Eye (tissue), 1 donor: ENCODE data around the gene AFF3.
"Not testable (repeated sequence)": the region's sequence is repeated elsewhere in the genome, so short reads cannot be mapped to it uniquely, and the experiment has no call there.

Experiments used
- DNase-seq: peaks from one replicate; pipeline ENCODE4 v3.0.0-alpha.2; 2015

AFF3 gene

DNA sequence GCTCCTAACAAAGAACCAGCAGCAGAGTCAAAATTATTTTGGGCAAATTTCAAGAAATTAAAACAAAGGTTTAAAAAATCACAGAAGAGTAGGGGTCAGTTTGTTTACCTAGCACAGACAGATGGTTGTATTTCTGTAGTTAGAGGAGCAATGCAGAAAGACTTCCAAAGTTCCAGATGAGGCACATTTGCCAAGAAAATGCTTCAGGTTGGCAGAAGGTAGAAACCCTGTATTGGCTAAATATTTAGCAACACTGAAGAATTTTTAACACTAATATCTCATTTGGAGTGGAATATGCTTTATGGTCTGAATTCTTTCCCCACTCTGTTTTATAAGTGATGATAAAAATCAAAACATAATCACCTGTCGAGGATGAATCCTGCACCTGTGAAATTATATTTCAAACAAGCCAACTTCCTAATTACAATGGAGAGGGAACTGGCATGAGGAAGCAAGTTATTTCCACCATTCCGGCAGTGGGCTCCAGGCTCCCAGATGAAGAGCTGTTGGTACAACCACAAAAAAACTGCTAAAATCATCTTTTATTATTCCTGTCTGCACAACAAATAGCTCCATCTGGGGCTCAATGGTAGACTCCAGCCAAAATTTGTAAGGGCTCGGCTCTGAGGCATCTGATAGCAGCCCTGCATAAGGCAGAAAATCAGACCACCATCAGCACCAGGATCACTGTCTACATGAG lies 366.0 kb downstream of the AFF3 start:
- DNase-seq: no peak

GRCh38 chr2:99775585-99775984 lies 366.8 kb downstream of the AFF3 start:
- no peak for DNase-seq

- not testable (repeated sequence) for DNase-seq
Measured at GRCh38 chr2:99773642-99774041, 368.7 kb downstream of the AFF3 start.

GRCh38 chr2:99772591-99773331 lies 369.6 kb downstream of the AFF3 start:
- no peak for DNase-seq

DNA sequence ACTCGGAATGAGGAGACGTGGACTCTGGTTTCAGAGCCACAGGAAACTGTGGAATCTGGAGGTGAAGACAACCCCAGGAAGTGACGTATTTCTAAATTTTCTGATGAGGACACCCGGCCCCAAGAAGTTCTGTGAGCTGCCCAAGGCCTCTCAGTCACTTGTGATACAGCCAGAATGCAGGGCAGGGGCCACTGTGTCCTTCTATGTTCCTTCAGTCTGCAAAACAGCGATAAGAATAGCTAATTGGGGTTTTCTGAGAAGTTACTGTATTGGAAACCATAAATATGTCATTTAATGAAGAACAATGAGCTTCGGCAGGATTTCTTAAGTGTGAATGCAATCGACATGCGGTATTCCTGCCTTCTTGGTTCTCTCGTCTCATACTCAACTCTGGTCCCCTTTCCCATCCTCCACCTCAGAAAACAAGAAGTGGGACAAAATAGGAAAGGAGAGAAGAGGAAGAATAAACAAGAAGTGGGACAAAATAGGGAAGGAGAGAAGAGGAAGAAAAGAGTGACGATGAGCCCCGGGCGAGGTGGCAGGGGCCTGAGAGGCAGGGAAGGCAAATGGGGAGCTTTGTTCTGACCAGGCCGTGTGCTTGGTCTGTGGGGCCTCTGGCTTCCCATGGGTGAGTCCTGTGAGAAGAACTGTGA lies 370.6 kb downstream of the AFF3 start:
- no peak for DNase-seq

- DNase-seq: no peak
Measured at GRCh38 chr2:99770876-99771275, 371.5 kb downstream of the AFF3 start.

- DNase-seq: no peak
Measured at GRCh38 chr2:99765731-99766318, 376.6 kb downstream of the AFF3 start.

DNA sequence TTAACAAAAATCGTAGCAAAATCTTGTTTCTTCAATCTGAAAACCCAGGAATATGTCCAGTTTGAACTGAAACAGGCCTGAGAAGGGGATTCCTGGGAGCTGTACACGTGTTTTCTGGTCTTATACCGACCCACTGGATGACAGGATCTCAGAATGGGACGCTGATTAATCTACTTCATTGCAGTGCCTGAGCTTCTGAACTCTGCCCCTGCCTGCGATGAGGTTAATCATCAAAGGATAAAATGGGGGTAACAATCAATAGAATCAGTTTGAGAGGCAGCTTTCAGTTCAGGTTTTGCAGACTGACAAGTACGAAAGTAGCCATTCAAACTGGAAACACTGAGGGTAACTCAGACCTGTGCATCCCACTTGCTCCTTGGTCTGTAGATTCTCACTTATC lies 378.6 kb downstream of the AFF3 start:
- DNase-seq: no peak

DNA sequence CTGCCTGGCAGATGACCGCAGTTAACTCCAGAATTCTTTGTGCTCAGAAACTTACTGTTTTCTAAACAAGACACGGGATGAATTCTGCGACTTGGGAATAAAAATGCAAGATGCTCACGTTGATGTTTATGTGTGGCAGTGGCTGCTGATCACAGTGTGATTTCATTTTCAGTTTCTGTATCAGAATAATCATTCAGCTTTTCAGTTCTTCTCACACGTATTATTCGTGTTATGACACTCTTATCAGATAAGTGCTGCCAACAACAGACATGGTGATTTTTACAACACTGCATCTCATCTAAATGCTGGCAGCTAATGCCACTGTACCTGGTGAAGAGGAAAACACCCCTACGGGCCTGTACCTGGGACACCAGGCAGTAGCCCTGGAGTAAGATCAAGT lies 379.7 kb downstream of the AFF3 start:
- DNase-seq: no peak

DNA sequence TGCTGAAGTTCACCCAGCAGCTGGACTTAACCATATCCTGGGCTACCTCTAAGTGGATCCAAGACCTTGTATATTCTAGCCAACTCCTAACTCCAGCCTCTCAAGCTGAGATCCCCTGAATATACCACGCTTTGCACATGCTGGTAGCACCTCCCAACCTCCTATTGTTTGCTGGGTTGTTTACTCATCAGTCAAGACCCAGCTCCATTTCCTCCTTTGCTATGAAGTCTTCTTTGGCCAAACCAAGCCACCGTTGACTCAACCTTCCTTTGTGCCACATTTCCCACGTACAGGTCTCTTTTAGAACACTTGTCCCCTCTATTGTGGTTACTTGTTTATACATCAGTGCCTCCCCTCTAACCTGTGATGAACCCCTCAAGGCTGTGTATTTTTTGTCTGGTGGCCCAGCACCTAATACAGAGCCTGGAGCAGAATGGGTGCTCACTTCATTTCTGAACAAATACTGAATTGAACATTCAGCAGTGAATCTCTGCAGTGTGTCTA lies 384.7 kb downstream of the AFF3 start:
- no peak for DNase-seq

DNA sequence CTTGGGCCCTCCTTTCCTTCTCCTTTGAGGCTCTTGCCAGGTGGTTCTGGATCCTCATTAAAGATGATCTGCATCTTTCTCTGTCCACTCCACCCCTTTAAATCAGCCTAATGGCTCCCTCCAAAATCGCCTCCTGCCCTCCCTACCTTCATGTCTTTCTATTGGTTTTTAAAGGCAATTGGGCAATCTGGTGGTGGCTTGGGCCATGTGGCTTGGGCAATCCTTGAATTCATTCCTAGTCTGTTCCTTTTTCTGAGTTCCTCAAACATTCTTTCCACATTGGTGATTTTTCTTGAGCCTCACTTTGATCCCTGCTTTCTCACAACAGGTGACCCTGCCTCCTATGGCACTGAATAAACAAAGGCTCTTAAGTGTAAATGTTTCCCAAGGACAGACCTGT lies 386.3 kb downstream of the AFF3 start:
- DNase-seq: no peak

DNA sequence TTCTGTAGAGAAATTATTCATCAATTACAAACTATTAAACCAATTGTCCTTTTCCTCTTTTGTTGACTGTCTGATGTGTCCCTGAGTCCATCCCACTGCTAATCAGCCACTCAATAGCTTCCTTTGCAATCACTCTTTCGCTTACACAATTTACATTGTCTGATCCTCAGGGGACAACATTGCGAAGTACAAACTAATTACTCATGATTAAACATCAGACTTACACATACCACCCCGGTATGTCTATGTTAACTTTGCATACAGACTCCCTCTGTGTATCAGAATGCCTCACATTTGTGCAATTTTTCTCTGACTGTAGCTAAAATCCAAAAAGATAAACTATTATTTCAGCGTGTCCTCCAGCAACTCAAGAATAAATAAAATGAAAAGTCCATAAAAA lies 388.2 kb downstream of the AFF3 start:
- no peak for DNase-seq

GRCh38 chr2:99753505-99753904 lies 388.9 kb downstream of the AFF3 start:
- DNase-seq: no peak

DNA sequence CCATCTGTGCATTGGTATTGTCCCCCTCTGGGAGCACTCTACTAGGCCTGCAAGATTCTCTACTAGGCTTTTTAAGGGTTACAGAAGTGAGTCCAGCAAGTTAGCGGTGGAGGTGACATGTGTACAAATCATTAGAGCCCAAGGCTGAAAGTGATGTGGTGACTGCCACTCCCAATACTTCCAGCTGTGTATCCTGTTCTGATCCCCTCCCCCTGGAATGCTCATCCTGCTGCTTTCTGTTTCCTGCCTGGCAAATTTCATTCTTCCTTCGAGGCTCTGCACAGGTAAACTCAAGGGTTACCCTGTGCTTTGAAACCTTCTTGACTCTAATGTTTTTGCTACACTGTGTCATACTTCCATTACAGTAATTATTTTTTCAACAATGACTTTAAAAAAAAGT lies 394.0 kb downstream of the AFF3 start:
- DNase-seq: no peak

- no peak for DNase-seq
Measured at GRCh38 chr2:99747842-99748241, 394.5 kb downstream of the AFF3 start.

- DNase-seq: no peak
Measured at GRCh38 chr2:99743146-99743545, 399.2 kb downstream of the AFF3 start.

GRCh38 chr2:99737537-99737936 lies 404.9 kb downstream of the AFF3 start:
- no peak for DNase-seq

DNA sequence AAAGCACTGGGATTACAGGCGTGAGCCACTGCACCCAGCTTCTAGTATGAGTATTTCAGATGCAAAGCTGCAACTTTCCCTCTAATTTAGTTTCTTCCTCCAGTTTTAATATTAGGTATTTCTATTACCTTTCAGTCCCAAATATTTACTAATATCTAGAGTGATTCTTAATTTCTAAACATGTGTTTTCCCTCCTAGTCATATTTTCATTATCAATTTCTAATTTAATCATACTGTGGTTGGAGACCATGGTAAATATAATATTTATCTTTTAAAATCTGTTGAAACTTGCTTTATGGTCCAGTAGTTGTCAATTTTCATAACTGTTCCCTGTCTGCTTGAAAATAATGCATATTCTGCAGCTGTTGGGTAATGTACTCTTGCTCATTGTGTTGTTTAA lies 406.6 kb downstream of the AFF3 start:
- no peak for DNase-seq

DNA sequence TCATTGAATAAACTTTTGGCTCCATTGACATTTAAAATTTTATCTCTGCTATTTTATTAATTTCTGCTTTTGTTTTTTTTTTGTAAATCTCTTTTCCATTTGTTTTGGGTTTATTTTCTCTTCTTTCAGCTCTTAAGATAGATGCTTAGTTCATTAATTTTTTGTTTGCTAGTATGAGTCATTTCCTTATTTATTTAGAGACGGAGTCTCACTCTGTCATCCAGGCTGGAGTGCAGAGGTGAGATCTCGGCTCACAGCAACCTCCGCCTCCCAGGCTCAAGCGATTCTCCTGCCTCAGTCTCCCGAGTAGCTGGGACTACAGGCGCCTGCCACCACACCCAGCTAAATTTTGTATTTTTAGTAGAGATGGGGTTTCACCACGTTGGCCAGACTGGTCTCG lies 407.1 kb downstream of the AFF3 start:
- DNase-seq: not testable (repeated sequence)

GRCh38 chr2:99734236-99734635 lies 408.2 kb downstream of the AFF3 start:
- no peak for DNase-seq

DNA sequence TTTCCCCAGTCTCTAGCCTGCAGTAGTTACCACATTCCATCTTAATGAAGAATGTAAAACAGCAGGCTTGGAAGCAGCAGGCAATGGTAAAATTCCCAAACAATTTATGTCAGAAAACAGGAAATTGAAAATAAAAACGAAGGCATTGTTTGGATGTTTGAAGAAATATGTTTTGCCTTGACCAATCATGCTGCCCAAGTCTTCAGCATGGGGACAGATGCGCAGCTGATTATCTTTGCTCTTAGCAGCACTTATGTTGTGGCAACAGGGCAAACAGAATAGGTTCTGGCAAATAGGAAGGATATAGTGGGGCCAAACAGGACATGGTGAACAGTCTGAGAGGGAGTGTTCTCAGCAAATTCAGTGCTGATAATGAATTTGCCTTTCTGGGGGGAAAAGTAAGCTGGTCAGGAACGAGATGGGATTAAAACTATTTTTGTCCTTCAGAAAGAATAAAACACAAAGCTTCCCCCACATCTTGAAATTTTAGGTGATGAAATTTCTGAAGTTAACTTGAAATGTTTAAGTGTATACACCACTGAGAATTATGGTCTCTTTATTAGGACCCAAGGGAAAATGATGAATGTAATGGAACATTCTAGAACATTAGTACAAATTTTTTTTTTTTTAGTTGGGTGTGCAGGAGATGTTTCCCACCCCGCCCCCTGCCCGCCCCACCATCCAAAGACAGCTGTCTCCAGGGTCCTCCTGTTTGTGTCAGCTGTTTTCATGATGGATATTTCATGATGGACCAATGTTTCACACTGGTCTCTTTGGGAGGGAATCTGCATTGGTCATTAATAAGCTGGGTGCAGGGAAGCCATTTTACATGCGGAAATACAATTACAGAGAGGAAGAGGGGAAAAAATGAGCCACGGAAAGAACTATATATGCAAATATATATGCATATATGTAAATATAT lies 413.0 kb downstream of the AFF3 start:
- no peak for DNase-seq

DNA sequence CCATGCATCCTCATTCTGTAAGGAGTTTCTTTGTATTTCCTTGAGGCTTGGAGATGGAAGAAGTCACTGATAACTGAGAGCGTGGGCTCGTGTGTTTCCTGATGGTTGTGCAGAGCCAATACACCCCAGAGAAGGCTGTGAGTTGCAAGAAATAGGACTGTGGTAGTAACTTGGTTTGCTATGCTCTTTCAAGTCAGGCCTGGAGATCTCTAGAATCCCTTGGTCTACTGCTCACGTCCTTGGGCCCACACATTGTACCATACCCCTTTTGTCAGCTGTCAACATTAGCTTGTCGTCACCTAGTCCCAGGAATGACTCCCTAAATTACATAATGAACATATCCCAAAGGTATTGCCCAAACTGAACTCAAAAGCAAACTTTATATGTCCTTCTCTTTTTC lies 414.2 kb downstream of the AFF3 start:
- DNase-seq: no peak
